ENCODE results near the gene MAN2A2. TPM values are rescaled to one million over a fixed set of nuclear protein-coding genes. Genes with fewer than 3 reads are reported as not detected.

MAN2A2 gene
- total RNA-seq, 1 experiment from 2014 or later = 31.0 TPM

DNA sequence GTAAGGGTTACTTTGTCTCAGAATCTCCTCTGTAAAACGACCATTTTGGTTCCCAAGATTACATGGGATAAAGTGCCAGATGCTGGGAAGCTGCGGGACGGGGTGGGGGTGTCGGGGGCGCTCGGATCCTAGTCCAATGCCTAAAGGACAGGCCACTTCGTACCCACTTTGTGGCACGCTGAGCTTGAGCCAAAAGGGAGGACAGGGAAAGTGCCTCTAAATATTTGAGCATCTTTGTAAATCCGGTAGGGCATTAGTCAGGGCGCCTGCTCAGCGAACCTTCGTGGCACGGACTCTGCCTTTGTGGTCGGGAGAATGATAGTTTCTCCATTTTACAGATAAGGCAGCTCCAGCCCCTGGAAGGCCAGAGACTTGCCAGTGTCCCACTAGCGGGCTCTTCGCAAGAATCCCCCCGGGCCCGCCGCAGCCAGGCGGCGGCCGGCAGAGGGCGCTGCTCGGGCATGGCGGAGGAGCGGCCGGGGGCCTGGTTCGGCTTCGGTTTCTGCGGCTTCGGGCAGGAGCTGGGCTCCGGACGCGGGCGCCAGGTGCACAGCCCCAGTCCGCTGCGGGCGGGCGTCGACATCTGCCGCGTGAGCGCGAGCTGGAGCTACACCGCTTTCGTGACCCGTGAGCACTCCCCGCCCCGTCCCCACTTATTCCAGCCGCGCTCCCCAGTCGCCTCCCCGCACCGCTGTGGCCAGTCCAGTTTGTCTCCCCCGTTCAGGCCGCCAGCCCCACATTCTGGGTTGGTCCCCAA lies 53.4 kb downstream of the MAN2A2 start (continued):
- TF ChIP-seq ETV6 (CRISPR knock-in tag; IDR thresholded peaks at IDR 0.05) (no peak), ZNF121 (CRISPR knock-in tag; IDR thresholded peaks at IDR 0.05) (no peak), MYBL2 (CRISPR knock-in tag; IDR thresholded peaks at IDR 0.05) (peak; percentile 5; the same call in 1 of the 2 replicates), CTCF (IDR thresholded peaks at IDR 0.05) (peak; percentile 91), SP1 (CRISPR knock-in tag; conservative IDR thresholded peaks at IDR 0.05) (peak; percentile 35), ZNF416 (CRISPR knock-in tag; IDR thresholded peaks at IDR 0.05) (peak; percentile 68; the same call in 1 of the 2 replicates), ATF1 (CRISPR knock-in tag; IDR thresholded peaks at IDR 0.05) (no peak)
- TF ChIP-seq, protein P1, sequence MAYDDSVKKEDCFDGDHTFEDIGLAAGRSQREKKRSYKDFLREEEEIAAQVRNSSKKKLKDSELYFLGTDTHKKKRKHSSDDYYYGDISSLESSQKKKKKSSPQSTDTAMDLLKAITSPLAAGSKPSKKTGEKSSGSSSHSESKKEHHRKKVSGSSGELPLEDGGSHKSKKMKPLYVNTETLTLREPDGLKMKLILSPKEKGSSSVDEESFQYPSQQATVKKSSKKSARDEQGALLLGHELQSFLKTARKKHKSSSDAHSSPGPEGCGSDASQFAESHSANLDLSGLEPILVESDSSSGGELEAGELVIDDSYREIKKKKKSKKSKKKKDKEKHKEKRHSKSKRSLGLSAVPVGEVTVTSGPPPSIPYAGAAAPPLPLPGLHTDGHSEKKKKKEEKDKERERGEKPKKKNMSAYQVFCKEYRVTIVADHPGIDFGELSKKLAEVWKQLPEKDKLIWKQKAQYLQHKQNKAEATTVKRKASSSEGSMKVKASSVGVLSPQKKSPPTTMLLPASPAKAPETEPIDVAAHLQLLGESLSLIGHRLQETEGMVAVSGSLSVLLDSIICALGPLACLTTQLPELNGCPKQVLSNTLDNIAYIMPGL (CRISPR knock-in tag; IDR thresholded peaks at IDR 0.05) = peak; percentile 96
- TF ChIP-seq, protein P2, sequence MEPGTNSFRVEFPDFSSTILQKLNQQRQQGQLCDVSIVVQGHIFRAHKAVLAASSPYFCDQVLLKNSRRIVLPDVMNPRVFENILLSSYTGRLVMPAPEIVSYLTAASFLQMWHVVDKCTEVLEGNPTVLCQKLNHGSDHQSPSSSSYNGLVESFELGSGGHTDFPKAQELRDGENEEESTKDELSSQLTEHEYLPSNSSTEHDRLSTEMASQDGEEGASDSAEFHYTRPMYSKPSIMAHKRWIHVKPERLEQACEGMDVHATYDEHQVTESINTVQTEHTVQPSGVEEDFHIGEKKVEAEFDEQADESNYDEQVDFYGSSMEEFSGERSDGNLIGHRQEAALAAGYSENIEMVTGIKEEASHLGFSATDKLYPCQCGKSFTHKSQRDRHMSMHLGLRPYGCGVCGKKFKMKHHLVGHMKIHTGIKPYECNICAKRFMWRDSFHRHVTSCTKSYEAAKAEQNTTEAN (CRISPR knock-in tag; IDR thresholded peaks at IDR 0.05) = 0 out of 2 replicates have a peak, but pooled peaks have one; percentile 50

DNA sequence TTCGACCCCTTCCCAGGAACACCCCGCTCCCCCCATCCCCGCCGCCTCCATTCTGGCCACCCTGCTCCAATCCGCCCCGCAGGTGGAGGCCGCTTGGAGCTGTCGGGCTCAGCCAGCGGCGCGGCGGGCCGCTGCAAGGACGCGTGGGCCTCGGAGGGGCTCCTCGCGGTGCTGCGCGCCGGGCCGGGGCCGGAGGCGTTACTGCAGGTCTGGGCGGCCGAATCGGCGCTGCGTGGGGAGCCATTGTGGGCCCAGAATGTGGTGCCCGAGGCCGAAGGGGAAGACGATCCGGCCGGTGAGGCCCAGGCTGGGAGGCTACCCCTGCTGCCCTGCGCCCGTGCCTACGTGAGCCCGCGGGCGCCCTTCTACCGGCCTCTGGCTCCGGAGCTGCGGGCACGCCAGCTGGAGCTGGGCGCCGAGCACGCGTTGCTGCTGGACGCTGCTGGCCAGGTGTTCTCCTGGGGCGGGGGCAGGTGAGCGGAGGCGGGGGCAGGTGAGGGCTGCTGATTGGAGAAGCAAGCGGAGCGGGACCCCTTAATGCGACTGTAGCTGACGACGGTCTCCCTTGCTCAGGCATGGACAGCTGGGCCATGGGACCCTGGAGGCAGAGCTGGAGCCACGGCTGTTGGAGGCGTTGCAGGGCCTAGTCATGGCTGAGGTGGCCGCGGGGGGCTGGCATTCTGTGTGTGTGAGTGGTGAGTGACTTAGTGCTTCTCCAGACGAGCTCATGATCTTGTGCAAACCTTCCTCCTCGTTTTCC lies 54.1 kb downstream of the MAN2A2 start:
- H3K36me3 Mint-ChIP-seq = peaks cover 33% of the 10 kb centered on the region
- DNase-seq (ENCODE audit: low spot score) = peak; percentile 61
- peak; percentile 6 for ATAC-seq
- CTCF ChIA-PET = interaction anchor here (0.6 to 6.2 kb wide), 61 partner anchors 10 to 1382 kb away, joined by 3 to 264 read pairs (median 5); partner anchors contain the start of genes BLM, FES, HDDC3 and MAN2A2
- H3K27ac Mint-ChIP-seq = no peak overlapping the region
- no peaks in the 10 kb centered on the region for H3K9me3 Mint-ChIP-seq
- peaks cover 16% of the 10 kb centered on the region for H3K4me1 Mint-ChIP-seq
- no peaks in the 10 kb centered on the region for H3K27me3 Mint-ChIP-seq (ENCODE audit: low read depth)
- POLR2A ChIA-PET = interaction anchor here (0.7 to 2.1 kb wide), 10 partner anchors 9 to 240 kb away, joined by 3 to 10 read pairs (median 4); partner anchors contain the start of genes BLM, PRC1 and UNC45A
- H3K4me3 Mint-ChIP-seq = peak overlapping the region; percentile 74
- no peak for TF ChIP-seq SMAD4 (CRISPR knock-in tag; IDR thresholded peaks at IDR 0.05)
- TF ChIP-seq ZNF671 (CRISPR knock-in tag; IDR thresholded peaks at IDR 0.05) = no peak
- TF ChIP-seq FOXJ3 (CRISPR knock-in tag; IDR thresholded peaks at IDR 0.05; ENCODE audit: borderline replicate concordance) = no peak
- TF ChIP-seq, protein P3, sequence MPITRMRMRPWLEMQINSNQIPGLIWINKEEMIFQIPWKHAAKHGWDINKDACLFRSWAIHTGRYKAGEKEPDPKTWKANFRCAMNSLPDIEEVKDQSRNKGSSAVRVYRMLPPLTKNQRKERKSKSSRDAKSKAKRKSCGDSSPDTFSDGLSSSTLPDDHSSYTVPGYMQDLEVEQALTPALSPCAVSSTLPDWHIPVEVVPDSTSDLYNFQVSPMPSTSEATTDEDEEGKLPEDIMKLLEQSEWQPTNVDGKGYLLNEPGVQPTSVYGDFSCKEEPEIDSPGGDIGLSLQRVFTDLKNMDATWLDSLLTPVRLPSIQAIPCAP (CRISPR knock-in tag; IDR thresholded peaks at IDR 0.05) = 0 out of 2 replicates have a peak, but pooled peaks have one; percentile 43
- TF ChIP-seq, protein P4, sequence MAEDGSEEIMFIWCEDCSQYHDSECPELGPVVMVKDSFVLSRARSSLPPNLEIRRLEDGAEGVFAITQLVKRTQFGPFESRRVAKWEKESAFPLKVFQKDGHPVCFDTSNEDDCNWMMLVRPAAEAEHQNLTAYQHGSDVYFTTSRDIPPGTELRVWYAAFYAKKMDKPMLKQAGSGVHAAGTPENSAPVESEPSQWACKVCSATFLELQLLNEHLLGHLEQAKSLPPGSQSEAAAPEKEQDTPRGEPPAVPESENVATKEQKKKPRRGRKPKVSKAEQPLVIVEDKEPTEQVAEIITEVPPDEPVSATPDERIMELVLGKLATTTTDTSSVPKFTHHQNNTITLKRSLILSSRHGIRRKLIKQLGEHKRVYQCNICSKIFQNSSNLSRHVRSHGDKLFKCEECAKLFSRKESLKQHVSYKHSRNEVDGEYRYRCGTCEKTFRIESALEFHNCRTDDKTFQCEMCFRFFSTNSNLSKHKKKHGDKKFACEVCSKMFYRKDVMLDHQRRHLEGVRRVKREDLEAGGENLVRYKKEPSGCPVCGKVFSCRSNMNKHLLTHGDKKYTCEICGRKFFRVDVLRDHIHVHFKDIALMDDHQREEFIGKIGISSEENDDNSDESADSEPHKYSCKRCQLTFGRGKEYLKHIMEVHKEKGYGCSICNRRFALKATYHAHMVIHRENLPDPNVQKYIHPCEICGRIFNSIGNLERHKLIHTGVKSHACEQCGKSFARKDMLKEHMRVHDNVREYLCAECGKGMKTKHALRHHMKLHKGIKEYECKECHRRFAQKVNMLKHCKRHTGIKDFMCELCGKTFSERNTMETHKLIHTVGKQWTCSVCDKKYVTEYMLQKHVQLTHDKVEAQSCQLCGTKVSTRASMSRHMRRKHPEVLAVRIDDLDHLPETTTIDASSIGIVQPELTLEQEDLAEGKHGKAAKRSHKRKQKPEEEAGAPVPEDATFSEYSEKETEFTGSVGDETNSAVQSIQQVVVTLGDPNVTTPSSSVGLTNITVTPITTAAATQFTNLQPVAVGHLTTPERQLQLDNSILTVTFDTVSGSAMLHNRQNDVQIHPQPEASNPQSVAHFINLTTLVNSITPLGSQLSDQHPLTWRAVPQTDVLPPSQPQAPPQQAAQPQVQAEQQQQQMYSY (CRISPR knock-in tag; IDR thresholded peaks at IDR 0.05) = no peak
- peak; percentile 86; the same call in 1 of the 2 replicates for TF ChIP-seq FOXP1 (CRISPR knock-in tag; IDR thresholded peaks at IDR 0.05; ENCODE audit: borderline replicate concordance)
- TF ChIP-seq FOXP4 (CRISPR knock-in tag; IDR thresholded peaks at IDR 0.05) = peak; percentile 44; the same call in 1 of the 2 replicates
- TF ChIP-seq, protein P5, sequence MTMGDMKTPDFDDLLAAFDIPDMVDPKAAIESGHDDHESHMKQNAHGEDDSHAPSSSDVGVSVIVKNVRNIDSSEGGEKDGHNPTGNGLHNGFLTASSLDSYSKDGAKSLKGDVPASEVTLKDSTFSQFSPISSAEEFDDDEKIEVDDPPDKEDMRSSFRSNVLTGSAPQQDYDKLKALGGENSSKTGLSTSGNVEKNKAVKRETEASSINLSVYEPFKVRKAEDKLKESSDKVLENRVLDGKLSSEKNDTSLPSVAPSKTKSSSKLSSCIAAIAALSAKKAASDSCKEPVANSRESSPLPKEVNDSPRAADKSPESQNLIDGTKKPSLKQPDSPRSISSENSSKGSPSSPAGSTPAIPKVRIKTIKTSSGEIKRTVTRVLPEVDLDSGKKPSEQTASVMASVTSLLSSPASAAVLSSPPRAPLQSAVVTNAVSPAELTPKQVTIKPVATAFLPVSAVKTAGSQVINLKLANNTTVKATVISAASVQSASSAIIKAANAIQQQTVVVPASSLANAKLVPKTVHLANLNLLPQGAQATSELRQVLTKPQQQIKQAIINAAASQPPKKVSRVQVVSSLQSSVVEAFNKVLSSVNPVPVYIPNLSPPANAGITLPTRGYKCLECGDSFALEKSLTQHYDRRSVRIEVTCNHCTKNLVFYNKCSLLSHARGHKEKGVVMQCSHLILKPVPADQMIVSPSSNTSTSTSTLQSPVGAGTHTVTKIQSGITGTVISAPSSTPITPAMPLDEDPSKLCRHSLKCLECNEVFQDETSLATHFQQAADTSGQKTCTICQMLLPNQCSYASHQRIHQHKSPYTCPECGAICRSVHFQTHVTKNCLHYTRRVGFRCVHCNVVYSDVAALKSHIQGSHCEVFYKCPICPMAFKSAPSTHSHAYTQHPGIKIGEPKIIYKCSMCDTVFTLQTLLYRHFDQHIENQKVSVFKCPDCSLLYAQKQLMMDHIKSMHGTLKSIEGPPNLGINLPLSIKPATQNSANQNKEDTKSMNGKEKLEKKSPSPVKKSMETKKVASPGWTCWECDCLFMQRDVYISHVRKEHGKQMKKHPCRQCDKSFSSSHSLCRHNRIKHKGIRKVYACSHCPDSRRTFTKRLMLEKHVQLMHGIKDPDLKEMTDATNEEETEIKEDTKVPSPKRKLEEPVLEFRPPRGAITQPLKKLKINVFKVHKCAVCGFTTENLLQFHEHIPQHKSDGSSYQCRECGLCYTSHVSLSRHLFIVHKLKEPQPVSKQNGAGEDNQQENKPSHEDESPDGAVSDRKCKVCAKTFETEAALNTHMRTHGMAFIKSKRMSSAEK (CRISPR knock-in tag; IDR thresholded peaks at IDR 0.05; ENCODE audit: borderline replicate concordance) = no peak
- TF ChIP-seq JUN (CRISPR knock-in tag; IDR thresholded peaks at IDR 0.05) = no peak

Data from WTC11 (cell line).